COLO668 (cell line): ENCODE results near the gene ZC3H12C.
"Not testable (repeated sequence)": the region's sequence is repeated elsewhere in the genome, so short reads cannot be mapped to it uniquely, and the experiment has no call there.

Experiments
- DNase-seq: peaks from one replicate; lab custom pipeline; 2025; ENCODE audit not compliant: unreplicated experiment; lab: John Stamatoyannopoulos, UW

ZC3H12C gene

GRCh38 chr11:110208678-110209312, 115.6 kb downstream of the ZC3H12C start:
- DNase-seq = not testable (repeated sequence)

GRCh38 chr11:110209313-110209694, 116.1 kb downstream of the ZC3H12C start:
- not testable (repeated sequence) for DNase-seq

GRCh38 chr11:110217223-110217877, 124.2 kb downstream of the ZC3H12C start:
- DNase-seq = no peak

- DNase-seq = no peak
These were observed 124.7 kb downstream of the ZC3H12C start for GRCh38 chr11:110217936-110218335.

GRCh38 chr11:110219006-110219785, 126.0 kb downstream of the ZC3H12C start:
- DNase-seq = no peak
